ENCODE data around the gene ETV4. TPM values are rescaled to one million over a fixed set of nuclear protein-coding genes. Genes with fewer than 3 reads are reported as not detected.

The ETV4 gene
- total and polyA plus RNA-seq, 2 of the 13 experiments (the other 11 are each of a cell fraction or from before 2014, with no cell fraction given): 128 to 330 TPM

- TF ChIP-seq ARID5B (CRISPR knock-in tag; IDR thresholded peaks at IDR 0.05) (peak; percentile 74), ZNF460 (CRISPR knock-in tag; IDR thresholded peaks at IDR 0.05; ENCODE audit: borderline replicate concordance) (no peak), HOXD1 (CRISPR knock-in tag; IDR thresholded peaks at IDR 0.05) (no peak), HCFC1 (IDR thresholded peaks at IDR 0.05; ENCODE audit: low read depth, low read length) (no peak), PHB2 (IDR thresholded peaks at IDR 0.05; ENCODE audit: partially characterized antibody) (no peak), NFKBIZ (CRISPR knock-in tag; IDR thresholded peaks at IDR 0.05) (peak; percentile 76; the same call in 1 of the 2 replicates), FOXC1 (CRISPR knock-in tag; IDR thresholded peaks at IDR 0.05; ENCODE audit: borderline replicate concordance) (peak; percentile 67; the same call in 1 of the 2 replicates), U2AF2 (IDR thresholded peaks at IDR 0.05; ENCODE audit: low read depth, low read length) (no peak), PLSCR1 (CRISPR knock-in tag; IDR thresholded peaks at IDR 0.05; ENCODE audit: borderline replicate concordance) (no peak), GPN1 (CRISPR knock-in tag; IDR thresholded peaks at IDR 0.05; ENCODE audit: borderline replicate concordance) (no peak), TBP (CRISPR knock-in tag; IDR thresholded peaks at IDR 0.05) (no peak), FOXK1 (CRISPR knock-in tag; IDR thresholded peaks at IDR 0.05; ENCODE audit: borderline replicate concordance, low read depth) (peak; percentile 69; the same call in 1 of the 2 replicates), ZMYM2 (CRISPR knock-in tag; IDR thresholded peaks at IDR 0.05) (peak; percentile 92), ZBTB7A (CRISPR knock-in tag; IDR thresholded peaks at IDR 0.05) (peak; percentile 97), FIP1L1 (IDR thresholded peaks at IDR 0.05; ENCODE audit: borderline replicate concordance, insufficient read depth, low read depth, low read length) (no peak), KMT2A (CRISPR knock-in tag; IDR thresholded peaks at IDR 0.05) (peak; percentile 69; the same call in 1 of the 2 replicates), HNRNPH1 (optimal IDR thresholded peaks at IDR 0.05; ENCODE audit: low read depth, low read length) (no peak), ZNF558 (CRISPR knock-in tag; IDR thresholded peaks at IDR 0.05; ENCODE audit: borderline replicate concordance) (no peak), ZBTB39 (CRISPR knock-in tag; IDR thresholded peaks at IDR 0.05) (peak; percentile 30; the same call in 1 of the 2 replicates), ZNF740 (CRISPR knock-in tag; IDR thresholded peaks at IDR 0.05) (no peak; the same call in 1 of the 2 replicates), ZNF605 (CRISPR knock-in tag; IDR thresholded peaks at IDR 0.05) (0 out of 2 replicates have a peak, but pooled peaks have one; percentile 33), ZNF382 (CRISPR knock-in tag; IDR thresholded peaks at IDR 0.05; ENCODE audit: borderline replicate concordance) (no peak), MLX (CRISPR knock-in tag; IDR thresholded peaks at IDR 0.05) (peak; percentile 35; the same call in 1 of the 2 replicates)
Observed at GRCh38 chr17:43576563-43577229, 30.6 kb upstream of the ETV4 start (continued).
